Measurements from ENCODE around the gene FBLN5.

Gene FBLN5

DNA sequence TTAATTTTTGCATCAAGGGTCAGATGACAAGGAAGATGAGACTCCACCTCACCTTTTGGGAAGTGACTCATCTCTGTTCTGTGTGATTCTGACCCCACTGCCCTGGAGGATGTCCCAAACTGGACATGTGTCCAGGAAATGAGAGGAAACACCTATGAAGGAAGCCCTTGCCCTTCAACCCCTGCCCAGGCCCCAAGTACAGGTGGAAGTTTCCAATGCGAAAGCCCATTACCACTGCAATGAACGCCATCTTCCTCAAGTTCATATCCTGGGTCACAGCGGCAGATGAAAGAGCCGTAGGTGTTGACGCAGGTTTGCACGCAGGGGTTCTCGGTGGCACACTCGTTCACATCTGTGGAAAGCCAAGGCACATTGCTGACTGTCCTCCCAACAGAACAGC, 60.5 kb downstream of the FBLN5 start:
- Histone ChIP-seq H3K27me3 (replicated peaks; ENCODE audit: insufficient read depth, low read length) (no peaks in the 10 kb centered on the region), H3K4me2 (ENCODE audit: low read depth, low read length) (no peak overlapping the region), H3K4me3 (ENCODE audit: low read length) (no peak overlapping the region), H3K27ac (ENCODE audit: low read length) (no peak overlapping the region), H3K9me3 (replicated peaks; ENCODE audit: insufficient read depth, low read length) (no peaks in the 10 kb centered on the region), H3K4me1 (ENCODE audit: low read length) (no peaks in the 10 kb centered on the region), H3K9ac (ENCODE audit: low read length) (no peak overlapping the region), H3F3A (ENCODE audit: insufficient read depth, low read length) (no peaks in the 10 kb centered on the region), H3K36me3 (replicated peaks; ENCODE audit: insufficient read depth, low read length) (no peaks in the 10 kb centered on the region), H2AFZ (ENCODE audit: low read length) (no peak overlapping the region), H3K9me2 (replicated peaks; ENCODE audit: insufficient read depth, low read length) (no peaks in the 10 kb centered on the region), H3K79me2 (ENCODE audit: low read length) (no peaks in the 10 kb centered on the region), H4K20me1 (ENCODE audit: insufficient read depth, low read length) (no peaks in the 10 kb centered on the region)
- no peak for DNase-seq
- no peak for TF ChIP-seq EZH2 (optimal IDR thresholded peaks at IDR 0.05; ENCODE audit: low read depth, low read length)
- TF ChIP-seq EZH2phosphoT487 (IDR thresholded peaks at IDR 0.05; ENCODE audit: low read length), result no peak
- TF ChIP-seq, protein P1, sequence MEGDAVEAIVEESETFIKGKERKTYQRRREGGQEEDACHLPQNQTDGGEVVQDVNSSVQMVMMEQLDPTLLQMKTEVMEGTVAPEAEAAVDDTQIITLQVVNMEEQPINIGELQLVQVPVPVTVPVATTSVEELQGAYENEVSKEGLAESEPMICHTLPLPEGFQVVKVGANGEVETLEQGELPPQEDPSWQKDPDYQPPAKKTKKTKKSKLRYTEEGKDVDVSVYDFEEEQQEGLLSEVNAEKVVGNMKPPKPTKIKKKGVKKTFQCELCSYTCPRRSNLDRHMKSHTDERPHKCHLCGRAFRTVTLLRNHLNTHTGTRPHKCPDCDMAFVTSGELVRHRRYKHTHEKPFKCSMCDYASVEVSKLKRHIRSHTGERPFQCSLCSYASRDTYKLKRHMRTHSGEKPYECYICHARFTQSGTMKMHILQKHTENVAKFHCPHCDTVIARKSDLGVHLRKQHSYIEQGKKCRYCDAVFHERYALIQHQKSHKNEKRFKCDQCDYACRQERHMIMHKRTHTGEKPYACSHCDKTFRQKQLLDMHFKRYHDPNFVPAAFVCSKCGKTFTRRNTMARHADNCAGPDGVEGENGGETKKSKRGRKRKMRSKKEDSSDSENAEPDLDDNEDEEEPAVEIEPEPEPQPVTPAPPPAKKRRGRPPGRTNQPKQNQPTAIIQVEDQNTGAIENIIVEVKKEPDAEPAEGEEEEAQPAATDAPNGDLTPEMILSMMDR (IDR thresholded peaks at IDR 0.05; ENCODE audit: low read length), result no peak

GRCh38 chr14:91885839-91886238, 61.7 kb downstream of the FBLN5 start:
- no peaks in the 10 kb centered on the region for H3K4me1 ChIP-seq (ENCODE audit: low read length)
- no peaks in the 10 kb centered on the region for H3K9me2 ChIP-seq (replicated peaks; ENCODE audit: insufficient read depth, low read length)
- no peaks in the 10 kb centered on the region for H3F3A ChIP-seq (ENCODE audit: insufficient read depth, low read length)
- no peak overlapping the region for H3K27ac ChIP-seq (ENCODE audit: low read length)
- no peak overlapping the region for H2AFZ ChIP-seq (ENCODE audit: low read length)
- no peak for TF ChIP-seq EZH2phosphoT487 (IDR thresholded peaks at IDR 0.05; ENCODE audit: low read length)
- TF ChIP-seq EZH2 (optimal IDR thresholded peaks at IDR 0.05; ENCODE audit: low read depth, low read length), result no peak
- TF ChIP-seq, protein P1 (IDR thresholded peaks at IDR 0.05; ENCODE audit: low read length), result no peak
- H3K4me3 ChIP-seq (ENCODE audit: low read length), result no peak overlapping the region
- no peaks in the 10 kb centered on the region for H3K36me3 ChIP-seq (replicated peaks; ENCODE audit: insufficient read depth, low read length)
- H3K9me3 ChIP-seq (replicated peaks; ENCODE audit: insufficient read depth, low read length), result no peaks in the 10 kb centered on the region
- H3K27me3 ChIP-seq (replicated peaks; ENCODE audit: insufficient read depth, low read length), result no peaks in the 10 kb centered on the region
- no peak for DNase-seq
- no peaks in the 10 kb centered on the region for H3K79me2 ChIP-seq (ENCODE audit: low read length)
- no peak overlapping the region for H3K4me2 ChIP-seq (ENCODE audit: low read depth, low read length)
- no peak overlapping the region for H3K9ac ChIP-seq (ENCODE audit: low read length)
- H4K20me1 ChIP-seq (ENCODE audit: insufficient read depth, low read length), result no peaks in the 10 kb centered on the region

- H3K9ac ChIP-seq (ENCODE audit: low read length), result no peak overlapping the region
- no peak overlapping the region for H3K4me2 ChIP-seq (ENCODE audit: low read depth, low read length)
- H3K4me3 ChIP-seq (ENCODE audit: low read length), result no peak overlapping the region
- no peak overlapping the region for H2AFZ ChIP-seq (ENCODE audit: low read length)
- H3K9me3 ChIP-seq (replicated peaks; ENCODE audit: insufficient read depth, low read length), result no peaks in the 10 kb centered on the region
- TF ChIP-seq EZH2 (optimal IDR thresholded peaks at IDR 0.05; ENCODE audit: low read depth, low read length), result no peak
- H3K79me2 ChIP-seq (ENCODE audit: low read length), result no peaks in the 10 kb centered on the region
- no peaks in the 10 kb centered on the region for H4K20me1 ChIP-seq (ENCODE audit: insufficient read depth, low read length)
- H3F3A ChIP-seq (ENCODE audit: insufficient read depth, low read length), result no peaks in the 10 kb centered on the region
- no peaks in the 10 kb centered on the region for H3K9me2 ChIP-seq (replicated peaks; ENCODE audit: insufficient read depth, low read length)
- H3K27ac ChIP-seq (ENCODE audit: low read length), result no peak overlapping the region
- no peak for DNase-seq
- H3K36me3 ChIP-seq (replicated peaks; ENCODE audit: insufficient read depth, low read length), result no peaks in the 10 kb centered on the region
- H3K4me1 ChIP-seq (ENCODE audit: low read length), result no peaks in the 10 kb centered on the region
- no peaks in the 10 kb centered on the region for H3K27me3 ChIP-seq (replicated peaks; ENCODE audit: insufficient read depth, low read length)
Observed at GRCh38 chr14:91885113-91885712, 62.3 kb downstream of the FBLN5 start.

DNA sequence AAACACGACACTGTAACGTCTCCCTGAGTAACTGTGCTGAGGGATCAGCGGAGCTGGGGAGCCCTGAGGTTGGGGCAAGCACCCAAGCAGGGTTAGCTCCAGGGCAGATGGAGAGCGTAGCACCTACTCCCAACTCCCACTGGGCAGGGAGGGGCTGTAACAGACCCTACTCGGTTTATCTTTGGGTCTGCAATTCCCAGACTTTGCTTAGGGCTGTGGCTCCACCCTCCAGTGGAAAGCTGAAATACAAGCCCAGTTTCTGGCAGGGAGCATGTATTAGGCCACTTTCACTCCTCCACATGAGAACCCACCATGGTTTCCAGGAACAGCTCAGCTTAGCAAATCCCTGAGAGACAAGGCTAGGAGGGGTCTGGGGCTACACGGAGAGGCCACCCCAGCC, 62.8 kb downstream of the FBLN5 start:
- Histone ChIP-seq H3K27me3 (replicated peaks; ENCODE audit: insufficient read depth, low read length) (no peaks in the 10 kb centered on the region), H3K36me3 (replicated peaks; ENCODE audit: insufficient read depth, low read length) (no peaks in the 10 kb centered on the region), H3K4me1 (ENCODE audit: low read length) (no peaks in the 10 kb centered on the region), H3K9me3 (replicated peaks; ENCODE audit: insufficient read depth, low read length) (no peaks in the 10 kb centered on the region), H3K79me2 (ENCODE audit: low read length) (no peaks in the 10 kb centered on the region), H3K9ac (ENCODE audit: low read length) (no peak overlapping the region), H4K20me1 (ENCODE audit: insufficient read depth, low read length) (no peaks in the 10 kb centered on the region), H3K27ac (ENCODE audit: low read length) (no peak overlapping the region), H2AFZ (ENCODE audit: low read length) (no peak overlapping the region), H3K4me3 (ENCODE audit: low read length) (no peak overlapping the region), H3K4me2 (ENCODE audit: low read depth, low read length) (no peak overlapping the region), H3F3A (ENCODE audit: insufficient read depth, low read length) (no peaks in the 10 kb centered on the region), H3K9me2 (replicated peaks; ENCODE audit: insufficient read depth, low read length) (no peaks in the 10 kb centered on the region)
- TF ChIP-seq, protein P1 (IDR thresholded peaks at IDR 0.05; ENCODE audit: low read length), result no peak
- TF ChIP-seq EZH2phosphoT487 (IDR thresholded peaks at IDR 0.05; ENCODE audit: low read length) (no peak), EZH2 (optimal IDR thresholded peaks at IDR 0.05; ENCODE audit: low read depth, low read length) (no peak)
- no peak for DNase-seq

All from MM.1S (cell line).